ENCODE results near the gene RPL11.

The RPL11 gene

GRCh38 chr1:23698466-23698865, 6.9 kb downstream of the RPL11 start:
- no peak for DNase-seq (ENCODE audit: low read depth)
- TF ChIP-seq CTCF (conservative IDR thresholded peaks at IDR 0.05; ENCODE audit: low read depth, low read length) = no peak
- H3K4me3 ChIP-seq (ENCODE audit: low read length) = no peak overlapping the region

GRCh38 chr1:23699280-23700179, 7.9 kb downstream of the RPL11 start:
- TF ChIP-seq CTCF (conservative IDR thresholded peaks at IDR 0.05; ENCODE audit: low read depth, low read length) = no peak

GRCh38 chr1:23701310-23701709, 9.7 kb downstream of the RPL11 start:
- no peak overlapping the region for H3K4me3 ChIP-seq (ENCODE audit: low read length)
- DNase-seq (ENCODE audit: low read depth) = no peak
- no peak for TF ChIP-seq CTCF (conservative IDR thresholded peaks at IDR 0.05; ENCODE audit: low read depth, low read length)

More at GRCh38 chr1:23699280-23700179, 7.9 kb downstream of the RPL11 start:
- H3K4me3 ChIP-seq (ENCODE audit: low read length) = no peak overlapping the region
- DNase-seq (ENCODE audit: low read depth) = no peak

GRCh38 chr1:23701996-23702395, 10.4 kb downstream of the RPL11 start:
- TF ChIP-seq CTCF (conservative IDR thresholded peaks at IDR 0.05; ENCODE audit: low read depth, low read length) = no peak
- H3K4me3 ChIP-seq (ENCODE audit: low read length) = no peak overlapping the region
- no peak for DNase-seq (ENCODE audit: low read depth)

GRCh38 chr1:23704834-23705495, 13.4 kb downstream of the RPL11 start:
- TF ChIP-seq CTCF (conservative IDR thresholded peaks at IDR 0.05; ENCODE audit: low read depth, low read length) = no peak
- DNase-seq (ENCODE audit: low read depth) = no peak
- H3K4me3 ChIP-seq (ENCODE audit: low read length) = no peak overlapping the region

- no peak for TF ChIP-seq CTCF (conservative IDR thresholded peaks at IDR 0.05; ENCODE audit: low read depth, low read length)
- no peak for DNase-seq (ENCODE audit: low read depth)
- no peak overlapping the region for H3K4me3 ChIP-seq (ENCODE audit: low read length)
Observed at GRCh38 chr1:23709229-23709628, 17.6 kb downstream of the RPL11 start.

Data from retinal pigment epithelial cell (primary cell).